Activated CD8-positive, alpha-beta memory T cell treated with anti-CD3 and anti-CD28 coated beads, Interleukin-2, amount 50 U/mL, for 48 hours (primary cell): ENCODE measurements around the gene CFAP92.

Experiments
- DNase-seq: peaks from one replicate; pipeline ENCODE4 v3.0.0-alpha.2; 2020

The CFAP92 gene

GRCh38 chr3:128933213-128933921 is 60.5 kb downstream of the CFAP92 start:
- peak; percentile 42 for DNase-seq

GRCh38 chr3:128932516-128933212 is 61.2 kb downstream of the CFAP92 start:
- peak; percentile 42 for DNase-seq

GRCh38 chr3:128931046-128931445 is 62.8 kb downstream of the CFAP92 start:
- peak; percentile 17 for DNase-seq

GRCh38 chr3:128929364-128929763 is 64.5 kb downstream of the CFAP92 start:
- DNase-seq = no peak

- DNase-seq = peak; percentile 33
These were observed 69.9 kb downstream of the CFAP92 start for GRCh38 chr3:128923986-128924385.

- no peak for DNase-seq
These were observed 70.3 kb downstream of the CFAP92 start for GRCh38 chr3:128923576-128923975.

GRCh38 chr3:128922804-128923459 is 70.9 kb downstream of the CFAP92 start:
- peak; percentile 73 for DNase-seq

GRCh38 chr3:128919988-128920387 is 73.9 kb downstream of the CFAP92 start:
- DNase-seq = no peak

GRCh38 chr3:128917291-128917690 is 76.6 kb downstream of the CFAP92 start:
- DNase-seq = no peak

- no peak for DNase-seq
These were observed 78.8 kb downstream of the CFAP92 start for GRCh38 chr3:128914966-128915645.

GRCh38 chr3:128911911-128912310 is 82.0 kb downstream of the CFAP92 start:
- no peak for DNase-seq

GRCh38 chr3:128910006-128910405 is 83.9 kb downstream of the CFAP92 start:
- no peak for DNase-seq

GRCh38 chr3:128908951-128909350 is 84.9 kb downstream of the CFAP92 start:
- no peak for DNase-seq

- DNase-seq = no peak
These were observed 86.0 kb downstream of the CFAP92 start for GRCh38 chr3:128907706-128908445.

- no peak for DNase-seq
These were observed 86.9 kb downstream of the CFAP92 start for GRCh38 chr3:128906804-128907525.

GRCh38 chr3:128906031-128906803 is 87.7 kb downstream of the CFAP92 start:
- no peak for DNase-seq

- DNase-seq = no peak
These were observed 90.4 kb downstream of the CFAP92 start for GRCh38 chr3:128903501-128903900.

- DNase-seq = no peak
These were observed 91.5 kb downstream of the CFAP92 start for GRCh38 chr3:128902426-128902825.

- DNase-seq = no peak
These were observed 97.8 kb downstream of the CFAP92 start for GRCh38 chr3:128895843-128896697.
